GM18909 (cell line): Measurements from ENCODE around the gene PCSK7.
"Not testable (repeated sequence)": the region's sequence is repeated elsewhere in the genome, so short reads cannot be mapped to it uniquely, and the experiment has no call there.

Experiments
- ATAC-seq: cut with Tn5 transposase; IDR thresholded peaks from one replicate; pipeline ENCODE4 v1.9.1; 2021; ENCODE audit warnings: mild to moderate bottlenecking; ENCODE audit not compliant: unreplicated experiment, poor library complexity

Gene PCSK7

GRCh38 chr11:117186431-117186761 lies 45.5 kb downstream of the PCSK7 start:
- ATAC-seq, result no peak

- no peak for ATAC-seq
These were observed 46.0 kb downstream of the PCSK7 start for GRCh38 chr11:117185736-117186430.

GRCh38 chr11:117183724-117184349 lies 48.0 kb downstream of the PCSK7 start:
- ATAC-seq, result no peak

GRCh38 chr11:117183178-117183577 lies 48.7 kb downstream of the PCSK7 start:
- ATAC-seq, result not testable (repeated sequence)

- no peak for ATAC-seq
These were observed 49.3 kb downstream of the PCSK7 start for GRCh38 chr11:117182551-117182935.

GRCh38 chr11:117181586-117182550 lies 50.0 kb downstream of the PCSK7 start:
- no peak for ATAC-seq

GRCh38 chr11:117180661-117181585 lies 51.0 kb downstream of the PCSK7 start:
- no peak for ATAC-seq

- peak; percentile 4 for ATAC-seq
These were observed 51.9 kb downstream of the PCSK7 start for GRCh38 chr11:117180020-117180419.

GRCh38 chr11:117179048-117179999 lies 52.5 kb downstream of the PCSK7 start:
- peak; percentile 31 for ATAC-seq

- ATAC-seq, result peak; percentile 85
These were observed 53.5 kb downstream of the PCSK7 start, which contains the start of gene SIDT2 for GRCh38 chr11:117178210-117179034. SIDT2 (plus strand) TSS chr11:117178743; CDS start chr11:117179264, 521 bp downstream.

GRCh38 chr11:117177534-117178209 lies 54.2 kb downstream of the PCSK7 start:
- no peak for ATAC-seq

- no peak for ATAC-seq
These were observed 55.7 kb downstream of the PCSK7 start for GRCh38 chr11:117176186-117176585.

- ATAC-seq, result no peak
These were observed 56.1 kb downstream of the PCSK7 start for GRCh38 chr11:117175781-117176180.

GRCh38 chr11:117175104-117175503 lies 56.8 kb downstream of the PCSK7 start:
- no peak for ATAC-seq

GRCh38 chr11:117172724-117173421 lies 59.0 kb downstream of the PCSK7 start:
- ATAC-seq, result no peak

GRCh38 chr11:117171404-117172061 lies 60.3 kb downstream of the PCSK7 start:
- ATAC-seq, result no peak
